ENCODE data around the gene PRDM16. TPM values are rescaled to one million over a fixed set of nuclear protein-coding genes. Genes with fewer than 3 reads are reported as not detected.

The PRDM16 gene
- total and polyA plus RNA-seq, 2 of the 4 experiments (the other 2 are of a cell fraction), result 0.02 TPM; not detected in 1

- Histone ChIP-seq H3K36me3 (ENCODE audit: control insufficient read depth, insufficient read depth, low read length) (no peaks in the 10 kb centered on the region), H4K8ac (ENCODE audit: low read depth in 2 of 2, low read length in 2 of 2) (no peak overlapping the region), H3K9me3 (ENCODE audit: control insufficient read depth, insufficient read depth, low read length) (peaks cover 1% of the 10 kb centered on the region; the same call in 1 of the 2 replicates), H4K5ac (ENCODE audit: low read depth, low read length) (no peak overlapping the region), H3K9ac (ENCODE audit: low read depth, low read length) (no peak overlapping the region), H3K27me3 (ENCODE audit: control insufficient read depth, insufficient read depth, low read length) (no peaks in the 10 kb centered on the region; the same call in 1 of the 2 replicates), H4K91ac (ENCODE audit: insufficient read depth, low read depth, low read length) (no peak overlapping the region), H2BK20ac (ENCODE audit: low read depth, low read length) (no peak overlapping the region), H3K18ac (ENCODE audit: low read depth, low read length) (no peak overlapping the region), H2AK9ac (replicated peaks; ENCODE audit: low read depth, low read length, poor library complexity) (no peak overlapping the region), H3K4me1 (ENCODE audit: control insufficient read depth, insufficient read depth, low read length) (no peaks in the 10 kb centered on the region), H2AFZ (replicated peaks; ENCODE audit: low read length, poor library complexity) (no peak overlapping the region), H3K23ac (ENCODE audit: low read depth, low read length) (no peak overlapping the region), H3K27ac (ENCODE audit: insufficient read depth, low read length) (no peak overlapping the region), H2BK120ac (ENCODE audit: low read depth, low read length) (no peak overlapping the region), H3K4ac (ENCODE audit: low read depth, low read length) (no peak overlapping the region), H2BK15ac (ENCODE audit: low read depth, low read length) (no peak overlapping the region), H3K4me2 (ENCODE audit: low read depth, low read length) (no peak overlapping the region), H2BK5ac (ENCODE audit: low read depth, low read length, poor library complexity, severe bottlenecking) (no peak overlapping the region), H2AK5ac (ENCODE audit: low read depth, low read length) (no peak overlapping the region), H3K79me1 (ENCODE audit: low read depth in 1 of 2, low read length in 2 of 2) (no peaks in the 10 kb centered on the region), H3K9me1 (ENCODE audit: insufficient read depth, low read length) (no peaks in the 10 kb centered on the region), H3K56ac (ENCODE audit: extremely low read depth, insufficient read depth, low read length) (no peak overlapping the region), H3K4me3 (ENCODE audit: insufficient read depth, low read depth, low read length) (no peak overlapping the region), H4K20me1 (ENCODE audit: insufficient read depth, low read length) (no peaks in the 10 kb centered on the region), H3K14ac (replicated peaks; ENCODE audit: low read depth, low read length) (no peak overlapping the region)
- no peak for TF ChIP-seq NFE2L2 (IDR thresholded peaks at IDR 0.05; ENCODE audit: low read depth, low read length)
- no peak for TF ChIP-seq RCOR1 (IDR thresholded peaks at IDR 0.05; ENCODE audit: insufficient replicate concordance, low read length)
- no peak for TF ChIP-seq CEBPB (IDR thresholded peaks at IDR 0.05; ENCODE audit: low read depth, low read length)
- TF ChIP-seq ELK1 (IDR thresholded peaks at IDR 0.05; ENCODE audit: borderline replicate concordance, low read depth, low read length), result no peak
- no peak for TF ChIP-seq MXI1 (IDR thresholded peaks at IDR 0.05; ENCODE audit: borderline replicate concordance, low read depth, low read length)
- POLR2A ChIA-PET (ENCODE audit: unreplicated experiment), result no interaction called here
- in situ Hi-C loops (cut with MboI; ENCODE audit: low sequenced_read_pairs), result no loop called here
- no TSS peak for BruUV-seq (replicated peaks)
- no peak for DNase-seq
- CTCF ChIA-PET, result no interaction called here
- dilution Hi-C loops (cut with HindIII; ENCODE audit: low sequenced_read_pairs, unreplicated experiment), result no loop called here
- ATAC-seq (ENCODE audit: low read depth), result no peak
- intact Hi-C loops (cut with micrococcal nuclease), result no loop called here
- WGBS, 2 experiments (ENCODE audit: extremely low coverage in 2 of 2, insufficient read length in 1 of 2), result 67% methylated on average over 3 of the region's 12 CpGs; no CpG with 5 or more reads in 1 of the 2 experiments
These were observed 156.7 kb downstream of the PRDM16 start for GRCh38 chr1:3225661-3226060.
